SKM-1 (cell line): ENCODE measurements around the gene TSPAN9.
A peak's percentile ranks its signal among the peaks of the same experiment; 100 is the strongest.

Experiments
- DNase-seq: peaks from one replicate; lab custom pipeline; 2025; ENCODE audit not compliant: unreplicated experiment; lab: John Stamatoyannopoulos, UW

TSPAN9 gene

GRCh38 chr12:3076730-3077571 is at the start of gene TSPAN9:
Gene TSPAN9, plus strand, starts transcription at chr12:3077379. Its CDS starts 123,815 bp downstream, at chr12:3201194.
- DNase-seq = no peak

- DNase-seq = no peak
These were observed 49.1 kb upstream of the TSPAN9 start for GRCh38 chr12:3028108-3028507.

- DNase-seq = no peak
These were observed 46.3 kb upstream of the TSPAN9 start for GRCh38 chr12:3030821-3031429.

GRCh38 chr12:3032161-3032560 is 45.0 kb upstream of the TSPAN9 start:
- no peak for DNase-seq

GRCh38 chr12:3032770-3033538 is 44.2 kb upstream of the TSPAN9 start:
- DNase-seq = no peak

GRCh38 chr12:3033539-3033867 is 43.7 kb upstream of the TSPAN9 start:
- DNase-seq = no peak

GRCh38 chr12:3034067-3034750 is 43.0 kb upstream of the TSPAN9 start:
- peak; percentile 4 for DNase-seq

- DNase-seq = no peak
These were observed 42.0 kb upstream of the TSPAN9 start for GRCh38 chr12:3035171-3035570.

- DNase-seq = no peak
These were observed 41.1 kb upstream of the TSPAN9 start for GRCh38 chr12:3035815-3036702.

- DNase-seq = no peak
These were observed 40.1 kb upstream of the TSPAN9 start for GRCh38 chr12:3036901-3037600.

GRCh38 chr12:3038166-3038565 is 39.0 kb upstream of the TSPAN9 start:
- no peak for DNase-seq

GRCh38 chr12:3038926-3039510 is 38.2 kb upstream of the TSPAN9 start:
- no peak for DNase-seq

GRCh38 chr12:3040026-3040656 is 37.0 kb upstream of the TSPAN9 start:
- DNase-seq = no peak

- no peak for DNase-seq
These were observed 36.3 kb upstream of the TSPAN9 start for GRCh38 chr12:3040663-3041544.

GRCh38 chr12:3041558-3042164 is 35.5 kb upstream of the TSPAN9 start:
- peak; percentile 40 for DNase-seq

GRCh38 chr12:3042394-3042793 is 34.8 kb upstream of the TSPAN9 start:
- no peak for DNase-seq

- DNase-seq = no peak
These were observed 34.4 kb upstream of the TSPAN9 start for GRCh38 chr12:3042826-3043225.
